GM19372 (cell line): ENCODE data around the gene PPARGC1A.

Source experiments
- ATAC-seq: cut with Tn5 transposase; IDR thresholded peaks from one replicate; pipeline ENCODE4 v1.9.1; 2021; ENCODE audit warnings: mild to moderate bottlenecking, low read depth, moderate library complexity; ENCODE audit not compliant: unreplicated experiment

PPARGC1A gene

DNA sequence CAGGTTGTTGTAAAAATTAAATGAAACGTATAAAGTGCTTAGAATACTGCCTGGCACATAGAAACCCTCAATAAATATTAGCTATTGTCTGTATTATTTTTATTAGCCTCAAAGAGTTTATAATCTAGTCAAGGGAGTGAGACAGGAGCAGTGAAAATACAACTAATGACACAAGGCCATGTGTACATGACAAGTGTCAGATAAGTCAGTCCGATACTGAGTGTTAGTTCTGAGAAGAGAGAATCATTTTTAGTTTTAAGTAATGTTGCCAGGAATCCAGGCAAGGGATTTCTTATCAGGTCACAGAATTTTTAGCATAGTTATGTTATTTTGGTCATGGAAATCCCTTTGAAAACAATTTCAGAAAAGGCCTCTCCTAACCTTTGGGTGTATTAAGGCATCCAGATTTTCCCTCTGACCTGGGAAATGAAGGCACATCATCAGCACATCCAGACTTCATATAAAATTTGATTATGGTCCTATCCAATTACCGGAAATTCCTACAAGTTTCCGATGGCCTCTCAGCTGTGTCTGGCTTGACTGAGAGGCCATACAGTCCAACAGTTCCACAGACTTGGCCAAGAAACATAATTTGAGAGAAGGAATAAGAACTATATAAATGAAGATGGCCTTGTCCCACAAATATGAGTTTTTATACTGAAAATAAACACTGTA is 35.7 kb downstream of the PPARGC1A start:
- ATAC-seq = no peak

- no peak for ATAC-seq
Observed at GRCh38 chr4:23851464-23851863, 38.4 kb downstream of the PPARGC1A start.

DNA sequence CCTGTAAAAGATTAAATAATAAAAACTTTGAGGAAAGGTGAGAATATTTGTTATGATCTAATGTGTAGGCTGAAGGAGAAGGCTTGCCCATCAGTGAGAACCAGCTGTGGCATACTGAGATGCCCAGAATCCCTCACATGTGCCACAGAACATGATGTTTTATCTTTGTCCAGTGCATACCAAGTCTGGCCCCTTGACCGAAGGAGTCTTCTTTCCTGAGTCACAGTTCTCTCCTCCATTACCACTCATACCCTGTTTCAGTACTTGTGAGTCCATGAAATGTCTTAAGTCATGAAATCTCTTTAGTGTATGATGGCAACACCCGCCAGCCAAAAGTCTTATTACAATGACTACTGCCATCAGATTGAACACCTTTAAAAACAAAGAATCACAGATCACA is 42.7 kb downstream of the PPARGC1A start:
- ATAC-seq = no peak

- no peak for ATAC-seq
Observed at GRCh38 chr4:23844961-23845360, 44.9 kb downstream of the PPARGC1A start.

DNA sequence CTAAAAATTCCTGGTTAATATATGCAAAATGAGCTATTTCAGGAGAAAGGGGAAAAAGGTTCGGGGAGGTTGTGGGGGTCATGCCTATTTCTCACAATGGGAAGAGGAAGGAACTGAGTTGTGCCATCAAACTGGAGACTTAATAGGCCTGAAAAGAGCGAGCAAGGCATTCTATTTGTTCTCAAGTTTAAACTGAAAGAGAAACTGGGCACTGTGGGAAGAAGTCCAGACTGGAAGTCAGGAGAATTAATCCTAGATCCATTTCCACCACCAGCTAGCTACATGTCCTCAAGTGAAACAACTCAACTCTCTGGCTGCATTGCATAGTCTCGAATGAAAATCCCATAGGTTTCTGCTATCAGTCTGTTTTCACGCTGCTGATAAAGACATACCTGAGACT is 50.6 kb downstream of the PPARGC1A start:
- no peak for ATAC-seq

- no peak for ATAC-seq
Observed at GRCh38 chr4:23838607-23839006, 51.2 kb downstream of the PPARGC1A start.

DNA sequence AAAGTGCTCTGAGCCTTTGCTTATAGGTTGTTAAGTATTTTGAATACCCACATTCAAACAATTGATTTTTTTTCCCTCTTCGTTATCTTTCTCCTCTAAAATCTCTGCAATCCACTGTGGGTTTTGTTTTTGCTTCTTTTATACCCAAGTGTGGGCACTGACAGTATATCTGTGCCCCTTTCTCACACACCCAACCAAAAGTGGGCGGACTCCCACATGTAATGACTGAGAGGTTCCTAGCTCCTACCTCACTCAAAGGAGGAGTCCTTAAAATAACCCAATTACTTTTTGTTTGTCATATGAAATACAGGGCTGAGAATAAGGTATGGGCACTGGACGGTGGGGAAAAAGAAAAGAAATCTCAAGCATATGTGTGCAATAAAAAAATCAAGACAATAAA is 51.7 kb downstream of the PPARGC1A start:
- no peak for ATAC-seq

DNA sequence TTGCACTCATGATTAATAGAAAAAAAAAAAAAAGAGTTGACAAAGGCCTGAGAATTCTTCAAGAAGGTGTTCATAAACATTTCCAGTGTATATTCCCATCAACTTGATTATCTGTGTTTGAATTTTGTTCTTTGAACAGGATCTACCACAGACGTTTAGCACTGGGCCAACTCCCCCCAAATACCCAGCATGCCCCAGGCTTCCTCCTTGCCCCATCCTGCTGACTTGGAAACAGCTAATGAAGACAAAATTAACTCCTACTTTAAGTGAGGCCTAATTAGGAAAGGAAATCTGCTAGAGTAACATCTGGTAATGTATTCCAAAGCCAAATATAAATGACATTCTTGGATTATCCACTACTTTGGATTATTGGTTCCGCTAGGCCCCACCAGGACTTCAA is 52.5 kb downstream of the PPARGC1A start:
- no peak for ATAC-seq

GRCh38 chr4:23835774-23836478 is 53.9 kb downstream of the PPARGC1A start:
- no peak for ATAC-seq

DNA sequence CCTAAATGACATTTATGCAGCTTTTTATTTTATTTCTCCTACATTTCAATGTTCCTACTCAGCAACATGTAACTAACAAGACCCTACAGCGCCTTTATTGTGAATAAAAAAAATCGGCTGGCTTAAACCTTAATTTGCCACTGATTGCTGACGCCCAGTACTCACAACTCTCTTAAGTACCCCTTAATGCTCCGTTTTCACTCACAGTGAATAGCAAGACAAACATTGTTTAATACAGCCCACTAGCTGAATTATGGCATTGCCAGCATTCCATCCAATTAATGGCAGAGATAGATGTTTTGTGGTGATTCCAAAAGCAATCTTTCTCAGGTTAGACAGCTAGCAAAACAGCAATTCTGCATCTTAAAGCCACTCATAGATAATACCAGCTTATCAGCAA is 61.1 kb downstream of the PPARGC1A start:
- ATAC-seq = no peak

DNA sequence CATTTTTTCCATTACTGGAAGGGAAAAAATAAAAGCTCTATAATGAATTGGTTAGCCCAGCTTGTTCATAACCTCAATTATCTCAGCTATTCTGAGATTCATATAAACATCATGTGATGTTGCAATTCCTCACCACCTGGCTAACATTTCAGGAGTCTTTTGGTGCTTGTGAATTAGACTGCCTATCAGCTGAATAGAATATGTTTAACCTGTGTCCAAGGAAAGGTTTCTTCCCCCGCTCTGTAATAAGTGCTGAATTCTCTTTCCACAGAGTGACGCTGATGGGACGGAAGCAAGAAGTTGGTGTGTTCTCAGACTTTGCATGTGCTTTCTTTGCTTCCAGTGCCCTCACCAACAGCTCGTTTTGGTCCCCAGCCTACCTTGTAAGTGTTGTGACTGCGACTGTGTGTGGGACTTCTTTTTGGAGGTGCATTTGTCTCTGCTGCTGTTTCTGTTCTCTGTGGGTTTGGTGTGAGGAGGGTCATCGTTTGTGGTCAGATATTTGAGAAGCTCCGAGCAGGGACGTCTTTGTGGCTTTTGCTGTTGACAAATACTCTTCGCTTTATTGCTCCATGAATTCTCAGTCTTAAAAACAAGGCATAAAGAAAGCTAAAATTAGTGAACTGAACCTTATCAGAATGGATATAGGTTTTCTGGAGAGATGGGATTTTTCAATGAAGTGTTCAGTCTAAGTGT is 61.7 kb downstream of the PPARGC1A start:
- ATAC-seq = no peak

DNA sequence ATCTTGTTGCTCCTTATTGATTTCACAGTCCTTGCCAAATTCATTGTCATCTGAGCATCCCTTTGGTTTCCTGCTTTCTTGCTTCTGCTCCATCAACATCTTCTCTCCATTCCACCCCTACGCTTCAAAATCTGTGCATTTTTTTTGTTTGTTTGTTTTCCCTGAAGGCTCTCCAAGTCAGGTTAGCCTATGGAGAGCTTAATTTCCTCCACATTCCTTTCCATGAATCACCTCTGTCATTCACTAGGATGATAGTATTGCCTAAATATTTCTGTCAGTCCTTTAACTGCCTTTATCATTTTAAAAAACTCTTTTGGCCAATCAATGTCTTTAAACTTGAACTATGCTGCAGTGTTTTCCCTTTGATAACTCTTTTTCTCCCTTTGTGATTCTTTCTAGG is 67.7 kb downstream of the PPARGC1A start:
- no peak for ATAC-seq

- no peak for ATAC-seq
Observed at GRCh38 chr4:23819041-23819511, 70.8 kb downstream of the PPARGC1A start.

- ATAC-seq = no peak
Observed at GRCh38 chr4:23818097-23818885, 71.6 kb downstream of the PPARGC1A start.

DNA sequence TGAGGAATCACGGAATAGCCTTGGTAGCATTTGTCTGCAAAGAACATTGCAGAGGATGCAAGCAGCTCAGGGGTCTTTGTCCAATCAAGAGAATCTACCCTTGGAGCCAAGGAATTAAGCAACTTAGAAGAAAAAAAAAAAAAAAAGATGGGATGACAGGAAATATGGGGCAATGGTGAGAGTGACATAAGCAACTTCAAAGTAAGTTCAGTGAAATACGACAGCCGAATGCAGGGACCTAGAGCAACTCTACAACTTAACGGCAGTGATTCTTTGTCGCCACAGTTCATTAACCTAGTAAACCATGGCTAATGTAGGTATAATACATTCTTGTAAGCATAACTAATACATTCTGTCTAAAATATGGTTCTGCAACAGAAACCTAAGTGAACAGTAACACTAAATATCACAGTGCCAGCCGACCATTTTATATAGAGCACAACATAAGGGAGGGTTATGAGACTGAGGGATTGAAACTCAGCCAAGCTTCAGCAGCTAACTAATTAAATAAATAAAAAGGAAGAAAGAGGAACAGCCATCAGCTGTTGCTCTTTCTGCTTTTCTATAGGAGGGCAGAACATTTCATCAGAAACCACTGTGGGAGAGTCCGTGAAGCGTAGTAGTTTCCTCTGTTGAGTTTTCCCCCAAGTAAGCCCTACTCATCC is 74.7 kb downstream of the PPARGC1A start:
- no peak for ATAC-seq

- ATAC-seq = no peak
Observed at GRCh38 chr4:23814587-23814986, 75.3 kb downstream of the PPARGC1A start.

DNA sequence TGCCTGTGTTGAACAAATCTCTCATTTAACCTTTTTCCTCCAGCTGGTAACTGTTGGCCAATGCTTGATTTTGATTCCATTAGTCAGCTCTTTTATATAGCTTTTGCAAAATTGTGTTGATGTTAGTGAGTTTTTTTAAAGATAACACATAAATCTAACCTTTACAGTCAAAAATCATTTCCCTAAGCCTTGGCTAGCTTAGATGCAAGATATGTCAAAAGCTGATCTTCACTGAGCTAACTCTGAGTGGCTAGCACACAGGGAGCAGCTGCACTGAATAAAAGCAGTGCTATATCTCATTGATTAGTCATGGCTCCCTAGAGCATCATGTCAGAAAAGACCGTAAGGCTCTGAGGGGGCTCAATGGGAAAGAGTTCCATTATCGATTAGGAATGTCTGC is 78.7 kb downstream of the PPARGC1A start:
- no peak for ATAC-seq

DNA sequence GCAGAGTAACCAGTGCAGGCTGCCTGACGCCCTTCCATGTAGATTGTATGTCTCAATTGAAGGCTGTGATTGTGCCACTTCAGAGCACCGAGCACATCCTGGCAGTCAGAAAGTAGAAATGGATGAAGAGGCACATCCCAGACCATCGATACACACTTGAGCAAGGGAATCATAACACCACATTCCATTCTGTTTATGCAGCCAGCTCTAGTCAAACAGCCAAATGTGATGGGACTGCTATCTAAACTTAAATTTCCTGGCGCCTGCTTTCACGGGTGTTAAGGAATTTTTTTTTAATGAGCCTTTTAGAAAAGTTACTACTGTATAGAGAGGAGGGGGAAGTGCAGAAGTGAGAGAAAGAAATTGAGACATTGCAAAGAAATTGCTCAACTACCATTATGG is 84.4 kb downstream of the PPARGC1A start:
- no peak for ATAC-seq

- no peak for ATAC-seq
Observed at GRCh38 chr4:23789762-23790161, 100.1 kb downstream of the PPARGC1A start.

GRCh38 chr4:23788460-23788859 is 101.4 kb downstream of the PPARGC1A start:
- ATAC-seq = no peak
